ENCODE measurements around the gene CEL.
"Not testable (repeated sequence)": the region's sequence is repeated elsewhere in the genome, so short reads cannot be mapped to it uniquely, and the experiment has no call there.

Gene CEL

DNA sequence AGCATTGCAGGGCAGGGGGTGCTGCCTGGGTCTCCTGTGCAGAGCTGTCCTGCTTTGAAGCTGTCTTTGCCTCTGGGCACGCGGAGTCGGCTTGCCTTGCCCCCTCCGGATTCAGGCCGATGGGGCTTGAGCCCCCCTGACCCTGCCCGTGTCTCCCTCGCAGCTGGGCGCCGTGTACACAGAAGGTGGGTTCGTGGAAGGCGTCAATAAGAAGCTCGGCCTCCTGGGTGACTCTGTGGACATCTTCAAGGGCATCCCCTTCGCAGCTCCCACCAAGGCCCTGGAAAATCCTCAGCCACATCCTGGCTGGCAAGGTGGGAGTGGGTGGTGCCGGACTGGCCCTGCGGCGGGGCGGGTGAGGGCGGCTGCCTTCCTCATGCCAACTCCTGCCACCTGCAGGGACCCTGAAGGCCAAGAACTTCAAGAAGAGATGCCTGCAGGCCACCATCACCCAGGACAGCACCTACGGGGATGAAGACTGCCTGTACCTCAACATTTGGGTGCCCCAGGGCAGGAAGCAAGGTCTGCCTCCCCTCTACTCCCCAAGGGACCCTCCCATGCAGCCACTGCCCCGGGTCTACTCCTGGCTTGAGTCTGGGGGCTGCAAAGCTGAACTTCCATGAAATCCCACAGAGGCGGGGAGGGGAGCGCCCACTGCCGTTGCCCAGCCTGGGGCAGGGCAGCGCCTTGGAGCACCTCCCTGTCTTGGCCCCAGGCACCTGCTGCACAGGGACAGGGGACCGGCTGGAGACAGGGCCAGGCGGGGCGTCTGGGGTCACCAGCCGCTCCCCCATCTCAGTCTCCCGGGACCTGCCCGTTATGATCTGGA lies 2.7 kb downstream of the CEL start:
- FAIRE-seq (no peak), DNase-seq (ENCODE audit: insufficient read length, low spot score) (no peak)
- TF ChIP-seq CTCF (IDR thresholded peaks at IDR 0.05; ENCODE audit: insufficient read depth, missing control alignments), result no peak

- no peak for TF ChIP-seq CTCF (IDR thresholded peaks at IDR 0.05; ENCODE audit: insufficient read depth, missing control alignments)
These were observed 3.2 kb downstream of the CEL start for GRCh38 chr9:133065070-133065388.

DNA sequence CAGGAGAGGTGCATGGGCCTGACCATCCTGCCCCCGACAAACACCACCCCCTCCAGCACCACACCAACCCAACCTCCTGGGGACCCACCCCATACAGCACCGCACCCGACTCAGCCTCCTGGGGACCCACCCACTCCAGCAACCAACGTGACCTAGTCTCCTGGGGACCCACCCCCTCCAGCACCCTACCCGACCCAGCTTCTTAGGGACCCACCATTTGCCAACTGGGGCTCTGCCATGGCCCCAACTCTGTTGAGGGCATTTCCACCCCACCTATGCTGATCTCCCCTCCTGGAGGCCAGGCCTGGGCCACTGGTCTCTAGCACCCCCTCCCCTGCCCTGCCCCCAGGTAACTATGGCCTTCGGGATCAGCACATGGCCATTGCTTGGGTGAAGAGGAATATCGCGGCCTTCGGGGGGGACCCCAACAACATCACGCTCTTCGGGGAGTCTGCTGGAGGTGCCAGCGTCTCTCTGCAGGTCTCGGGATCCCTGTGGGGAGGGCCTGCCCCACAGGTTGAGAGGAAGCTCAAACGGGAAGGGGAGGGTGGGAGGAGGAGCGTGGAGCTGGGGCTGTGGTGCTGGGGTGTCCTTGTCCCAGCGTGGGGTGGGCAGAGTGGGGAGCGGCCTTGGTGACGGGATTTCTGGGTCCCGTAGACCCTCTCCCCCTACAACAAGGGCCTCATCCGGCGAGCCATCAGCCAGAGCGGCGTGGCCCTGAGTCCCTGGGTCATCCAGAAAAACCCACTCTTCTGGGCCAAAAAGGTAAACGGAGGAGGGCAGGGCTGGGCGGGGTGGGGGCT lies 4.6 kb downstream of the CEL start:
- no peak for TF ChIP-seq CTCF (IDR thresholded peaks at IDR 0.05; ENCODE audit: insufficient read depth, missing control alignments)
- FAIRE-seq (no peak), DNase-seq (ENCODE audit: insufficient read length, low spot score) (no peak)

More at GRCh38 chr9:133065070-133065388, 3.2 kb downstream of the CEL start:
- DNase-seq (ENCODE audit: insufficient read length, low spot score) (no peak), FAIRE-seq (no peak)

DNA sequence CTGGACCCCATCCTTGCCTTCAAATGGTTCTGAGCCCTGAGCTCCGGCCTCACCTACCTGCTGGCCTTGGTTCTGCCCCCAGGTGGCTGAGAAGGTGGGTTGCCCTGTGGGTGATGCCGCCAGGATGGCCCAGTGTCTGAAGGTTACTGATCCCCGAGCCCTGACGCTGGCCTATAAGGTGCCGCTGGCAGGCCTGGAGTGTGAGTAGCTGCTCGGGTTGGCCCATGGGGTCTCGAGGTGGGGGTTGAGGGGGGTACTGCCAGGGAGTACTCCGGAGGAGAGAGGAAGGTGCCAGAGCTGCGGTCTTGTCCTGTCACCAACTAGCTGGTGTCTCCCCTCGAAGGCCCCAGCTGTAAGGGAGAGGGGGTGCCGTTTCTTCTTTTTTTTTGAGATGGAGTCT lies 5.2 kb downstream of the CEL start:
- DNase-seq (ENCODE audit: insufficient read length, low spot score), result no peak
- FAIRE-seq, result no peak
- no peak for TF ChIP-seq CTCF (IDR thresholded peaks at IDR 0.05; ENCODE audit: insufficient read depth, missing control alignments)

GRCh38 chr9:133067813-133068212 lies 6.0 kb downstream of the CEL start:
- DNase-seq (ENCODE audit: insufficient read length, low spot score) (no peak), FAIRE-seq (no peak)
- TF ChIP-seq CTCF (IDR thresholded peaks at IDR 0.05; ENCODE audit: insufficient read depth, missing control alignments), result no peak

GRCh38 chr9:133068431-133068830 lies 6.7 kb downstream of the CEL start:
- FAIRE-seq; DNase-seq (ENCODE audit: insufficient read length, low spot score): not testable (repeated sequence)

DNA sequence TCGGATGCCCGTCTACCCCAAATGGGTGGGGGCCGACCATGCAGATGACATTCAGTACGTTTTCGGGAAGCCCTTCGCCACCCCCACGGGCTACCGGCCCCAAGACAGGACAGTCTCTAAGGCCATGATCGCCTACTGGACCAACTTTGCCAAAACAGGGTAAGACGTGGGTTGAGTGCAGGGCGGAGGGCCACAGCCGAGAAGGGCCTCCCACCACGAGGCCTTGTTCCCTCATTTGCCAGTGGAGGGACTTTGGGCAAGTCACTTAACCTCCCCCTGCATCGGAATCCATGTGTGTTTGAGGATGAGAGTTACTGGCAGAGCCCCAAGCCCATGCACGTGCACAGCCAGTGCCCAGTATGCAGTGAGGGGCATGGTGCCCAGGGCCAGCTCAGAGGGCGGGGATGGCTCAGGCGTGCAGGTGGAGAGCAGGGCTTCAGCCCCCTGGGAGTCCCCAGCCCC lies 8.8 kb downstream of the CEL start:
- not testable (repeated sequence) for DNase-seq (ENCODE audit: insufficient read length, low spot score); FAIRE-seq

GRCh38 chr9:133070985-133071384 lies 9.2 kb downstream of the CEL start:
- not testable (repeated sequence) for FAIRE-seq; DNase-seq (ENCODE audit: insufficient read length, low spot score)
